Fibroblast of mammary gland (primary cell): ENCODE data around the gene CHERP.

Experiments used
- DNase-seq: peaks from one replicate; pipeline ENCODE4 v3.0.0-alpha.2; 2010; ENCODE audit warnings: low read depth
- H3K4me3 ChIP-seq: 2 replicates; pipeline ENCODE4 v1.5.1; 2011; ENCODE audit warnings: low read depth, mild to moderate bottlenecking, low read length, moderate library complexity; ENCODE audit not compliant: control insufficient read depth
- TF ChIP-seq, protein P1 (sequence below): conservative IDR thresholded peaks from 2 replicates; pipeline ENCODE4 v1.5.1; 2011; ENCODE audit warnings: low read depth, low read length, inconsistent platforms; ENCODE audit not compliant: control insufficient read depth, insufficient read depth

Gene CHERP, protein sequence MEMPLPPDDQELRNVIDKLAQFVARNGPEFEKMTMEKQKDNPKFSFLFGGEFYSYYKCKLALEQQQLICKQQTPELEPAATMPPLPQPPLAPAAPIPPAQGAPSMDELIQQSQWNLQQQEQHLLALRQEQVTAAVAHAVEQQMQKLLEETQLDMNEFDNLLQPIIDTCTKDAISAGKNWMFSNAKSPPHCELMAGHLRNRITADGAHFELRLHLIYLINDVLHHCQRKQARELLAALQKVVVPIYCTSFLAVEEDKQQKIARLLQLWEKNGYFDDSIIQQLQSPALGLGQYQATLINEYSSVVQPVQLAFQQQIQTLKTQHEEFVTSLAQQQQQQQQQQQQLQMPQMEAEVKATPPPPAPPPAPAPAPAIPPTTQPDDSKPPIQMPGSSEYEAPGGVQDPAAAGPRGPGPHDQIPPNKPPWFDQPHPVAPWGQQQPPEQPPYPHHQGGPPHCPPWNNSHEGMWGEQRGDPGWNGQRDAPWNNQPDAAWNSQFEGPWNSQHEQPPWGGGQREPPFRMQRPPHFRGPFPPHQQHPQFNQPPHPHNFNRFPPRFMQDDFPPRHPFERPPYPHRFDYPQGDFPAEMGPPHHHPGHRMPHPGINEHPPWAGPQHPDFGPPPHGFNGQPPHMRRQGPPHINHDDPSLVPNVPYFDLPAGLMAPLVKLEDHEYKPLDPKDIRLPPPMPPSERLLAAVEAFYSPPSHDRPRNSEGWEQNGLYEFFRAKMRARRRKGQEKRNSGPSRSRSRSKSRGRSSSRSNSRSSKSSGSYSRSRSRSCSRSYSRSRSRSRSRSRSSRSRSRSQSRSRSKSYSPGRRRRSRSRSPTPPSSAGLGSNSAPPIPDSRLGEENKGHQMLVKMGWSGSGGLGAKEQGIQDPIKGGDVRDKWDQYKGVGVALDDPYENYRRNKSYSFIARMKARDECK

DNA sequence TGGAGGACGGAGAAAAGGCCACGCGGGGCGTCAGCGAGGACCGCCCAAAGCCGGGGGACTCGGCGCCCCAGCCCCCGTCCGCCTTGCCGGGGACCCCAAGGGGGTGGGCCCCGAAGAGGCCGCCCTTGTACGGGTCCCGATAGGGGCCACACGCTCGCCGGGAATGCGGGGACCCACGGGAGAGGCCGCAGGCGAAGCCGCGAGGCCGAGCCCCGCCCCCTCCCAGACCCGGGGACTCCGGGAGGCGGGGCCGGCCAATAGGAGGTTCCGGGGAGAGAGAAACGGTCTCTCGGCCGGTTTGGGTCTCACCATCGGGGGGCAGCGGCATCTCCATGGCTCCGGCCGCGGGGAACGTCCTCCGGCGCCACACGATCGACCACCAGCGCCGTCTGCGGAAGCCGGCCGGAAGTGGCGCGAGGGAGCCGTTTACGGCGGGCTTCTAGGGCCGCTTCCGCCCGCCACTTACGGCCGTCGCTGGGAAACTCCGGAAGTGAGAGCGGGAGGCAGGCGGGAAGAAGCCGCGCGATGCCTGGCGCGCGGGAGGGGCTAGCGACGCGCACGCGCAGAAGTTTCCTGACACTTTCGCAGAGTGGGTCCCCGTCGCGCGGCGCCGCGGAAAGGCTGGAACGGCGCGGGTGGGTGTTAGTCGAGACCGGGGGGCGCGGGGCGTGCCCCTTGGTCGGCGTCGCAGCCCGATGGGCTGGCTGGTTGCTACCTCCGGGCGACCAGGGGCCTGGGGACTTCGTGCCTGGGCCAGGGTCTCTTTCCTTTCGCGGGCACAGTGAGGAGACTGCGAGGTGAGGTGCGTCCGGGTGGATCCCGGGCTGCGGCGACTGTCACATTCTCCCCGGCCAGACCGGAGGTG is at the start of gene CHERP:
TSS of gene CHERP (minus strand) at position 393 of the 865 bp plus-strand sequence. CDS start at position 334, 59 bp downstream.
- DNase-seq: peak; percentile 87
- TF ChIP-seq, protein P1, sequence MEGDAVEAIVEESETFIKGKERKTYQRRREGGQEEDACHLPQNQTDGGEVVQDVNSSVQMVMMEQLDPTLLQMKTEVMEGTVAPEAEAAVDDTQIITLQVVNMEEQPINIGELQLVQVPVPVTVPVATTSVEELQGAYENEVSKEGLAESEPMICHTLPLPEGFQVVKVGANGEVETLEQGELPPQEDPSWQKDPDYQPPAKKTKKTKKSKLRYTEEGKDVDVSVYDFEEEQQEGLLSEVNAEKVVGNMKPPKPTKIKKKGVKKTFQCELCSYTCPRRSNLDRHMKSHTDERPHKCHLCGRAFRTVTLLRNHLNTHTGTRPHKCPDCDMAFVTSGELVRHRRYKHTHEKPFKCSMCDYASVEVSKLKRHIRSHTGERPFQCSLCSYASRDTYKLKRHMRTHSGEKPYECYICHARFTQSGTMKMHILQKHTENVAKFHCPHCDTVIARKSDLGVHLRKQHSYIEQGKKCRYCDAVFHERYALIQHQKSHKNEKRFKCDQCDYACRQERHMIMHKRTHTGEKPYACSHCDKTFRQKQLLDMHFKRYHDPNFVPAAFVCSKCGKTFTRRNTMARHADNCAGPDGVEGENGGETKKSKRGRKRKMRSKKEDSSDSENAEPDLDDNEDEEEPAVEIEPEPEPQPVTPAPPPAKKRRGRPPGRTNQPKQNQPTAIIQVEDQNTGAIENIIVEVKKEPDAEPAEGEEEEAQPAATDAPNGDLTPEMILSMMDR: no peak
- H3K4me3 ChIP-seq: peak within 1 kb of the TSS; percentile 93

DNA sequence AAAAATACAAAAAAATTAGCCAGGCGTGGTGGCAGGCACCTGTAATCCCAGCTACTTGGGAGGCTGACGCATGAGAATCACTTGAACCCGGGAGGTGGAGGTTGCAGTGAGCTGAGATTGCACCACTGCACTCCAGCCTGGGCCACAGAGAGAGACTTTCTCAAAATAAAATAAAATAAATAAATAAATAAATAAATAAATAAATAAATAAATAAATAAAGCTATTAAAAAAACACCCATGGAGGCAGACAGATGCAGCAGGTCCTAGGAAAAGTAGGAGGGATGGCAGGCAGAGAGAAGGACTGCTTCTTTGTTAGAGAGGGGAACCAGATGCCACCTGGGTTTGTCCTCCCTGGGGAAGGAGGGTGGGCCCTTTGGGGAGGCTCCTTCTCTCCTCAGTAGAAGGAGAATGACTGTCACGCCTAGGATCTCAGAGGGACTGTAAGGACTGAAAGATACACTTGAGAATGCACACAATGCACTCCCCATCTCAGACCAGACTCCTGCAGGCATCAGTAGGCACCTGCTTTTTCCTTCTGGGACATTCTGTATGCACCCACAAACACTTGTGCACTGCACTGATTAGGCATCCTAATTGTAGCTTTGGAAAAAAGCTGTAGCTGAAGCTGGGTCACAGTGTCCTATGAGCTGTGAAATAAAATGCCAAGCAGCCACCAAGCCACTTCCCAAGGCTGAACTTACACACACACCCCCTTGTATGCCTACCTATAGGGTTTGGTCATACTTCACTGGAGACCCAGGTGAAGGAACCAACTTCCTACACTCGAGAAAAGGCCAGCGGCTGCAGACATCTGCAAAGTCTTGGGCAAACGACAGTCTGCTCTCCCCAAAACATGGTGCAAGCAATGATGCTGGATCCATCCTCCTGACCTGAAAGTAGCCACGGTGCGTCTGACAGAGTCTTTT is 48.9 kb upstream of the CHERP start:
- no peak overlapping the region for H3K4me3 ChIP-seq
- TF ChIP-seq, protein P1: no peak
- no peak for DNase-seq

DNA sequence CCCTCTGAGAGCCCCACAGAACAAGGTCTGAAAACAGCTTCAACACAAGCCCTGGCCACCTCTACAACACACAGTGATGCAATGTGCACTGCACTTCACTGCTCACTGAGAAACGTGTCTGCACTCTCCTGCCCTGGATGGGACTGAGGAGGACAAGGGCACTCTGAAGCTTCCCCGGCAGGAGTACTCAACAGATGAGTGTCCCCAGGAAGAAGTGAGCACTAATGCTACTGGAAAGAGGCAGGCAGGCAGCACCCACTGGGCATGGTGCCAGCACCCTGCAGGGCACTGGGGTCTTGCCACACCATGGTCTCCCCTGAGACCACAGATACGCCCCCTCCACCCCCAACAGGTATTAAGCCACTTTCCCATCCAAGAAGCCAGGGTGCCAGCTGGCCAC is 47.7 kb upstream of the CHERP start:
- TF ChIP-seq, protein P1: no peak
- DNase-seq: no peak
- H3K4me3 ChIP-seq: no peak overlapping the region

DNA sequence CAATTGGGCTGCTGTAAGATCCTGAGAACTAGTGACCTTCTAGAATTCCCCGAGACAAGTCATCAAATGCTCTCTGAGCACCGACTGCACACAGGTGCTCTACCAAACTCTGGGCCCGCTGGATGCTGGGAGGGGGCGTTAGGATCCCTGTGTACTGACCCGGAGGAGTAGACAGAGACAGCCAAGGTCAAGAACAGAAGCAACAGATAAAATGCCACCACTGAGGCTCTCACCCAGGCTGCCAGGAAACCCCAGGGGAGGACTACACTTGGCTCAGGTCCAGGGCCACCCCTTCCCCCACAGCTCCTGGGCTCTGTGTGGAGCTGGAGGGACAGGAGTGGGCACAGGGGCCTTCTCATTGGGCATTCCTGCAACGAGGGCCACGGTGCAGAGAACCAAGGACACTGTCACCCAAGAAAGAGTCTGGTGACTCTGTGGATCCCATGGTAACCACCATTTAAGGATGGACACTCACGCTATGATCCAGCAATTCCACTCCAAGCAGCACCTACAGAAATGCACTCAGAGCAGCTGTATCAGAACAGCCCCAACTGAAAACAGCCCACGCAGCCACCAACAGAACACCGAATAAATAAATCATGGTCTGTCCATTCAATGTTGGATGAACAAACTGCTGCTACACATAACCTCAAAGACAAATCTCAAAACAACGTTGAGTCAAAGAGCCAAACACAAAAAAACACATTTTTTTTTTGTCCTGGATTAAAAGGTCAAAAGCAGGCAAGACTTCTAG is 46.8 kb upstream of the CHERP start:
- no peak overlapping the region for H3K4me3 ChIP-seq
- TF ChIP-seq, protein P1: no peak
- no peak for DNase-seq

DNA sequence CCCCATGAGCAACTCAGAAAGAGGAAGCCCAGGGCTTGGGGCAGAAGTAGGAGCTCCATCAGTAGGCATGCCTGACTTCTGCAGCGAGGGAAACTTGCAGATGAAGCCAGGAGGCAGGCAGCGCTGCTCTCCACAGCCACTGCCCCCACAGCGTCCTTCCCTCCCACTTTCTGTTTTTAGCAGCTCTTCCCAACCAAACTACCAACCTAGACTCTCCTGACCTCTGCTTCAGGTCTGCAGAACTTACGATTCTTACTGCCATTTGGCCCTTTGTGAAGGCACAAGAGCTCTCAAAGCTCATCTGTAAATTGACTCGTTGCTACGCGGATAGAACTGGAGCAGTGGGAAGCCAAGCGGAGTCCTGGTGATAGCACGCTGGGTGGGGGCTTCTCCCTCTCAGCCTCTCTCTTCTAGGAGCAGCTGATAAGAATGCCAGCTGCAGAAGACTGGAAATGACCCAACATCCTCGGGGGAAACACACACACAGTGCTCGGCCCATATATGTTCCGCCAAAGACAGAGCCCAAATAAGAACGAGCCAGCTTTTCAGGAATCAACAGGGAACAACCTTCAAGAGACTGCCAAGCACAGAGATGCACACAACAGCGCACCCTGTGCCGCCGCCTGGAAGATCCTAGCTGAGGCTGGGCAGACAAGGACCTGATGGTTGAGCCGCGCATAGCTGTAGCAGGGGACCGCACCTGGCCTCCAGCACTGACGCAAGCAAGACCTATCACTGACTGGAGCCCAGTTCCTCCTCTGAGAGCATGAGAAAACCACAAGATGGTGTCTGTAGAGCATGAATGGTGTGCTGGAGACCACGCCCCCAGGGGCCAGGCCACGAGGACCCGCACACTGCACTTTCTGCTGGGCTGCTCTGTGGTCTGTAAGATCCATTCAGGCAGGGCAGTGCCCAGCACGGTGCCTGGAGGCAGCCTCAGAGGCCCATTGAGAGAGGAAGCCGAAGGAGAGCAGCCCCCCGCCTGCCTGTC is 45.9 kb upstream of the CHERP start:
- no peak overlapping the region for H3K4me3 ChIP-seq
- TF ChIP-seq, protein P1: no peak
- peak; percentile 59 for DNase-seq
